Fibroblast of skin of abdomen (primary cell): Measurements from ENCODE around the gene FYB1.

Experiments
- DNase-seq: peaks from one replicate; pipeline ENCODE4 v3.0.0-alpha.2; 2013

Gene FYB1

GRCh38 chr5:39076757-39077728, 142.3 kb downstream of the FYB1 start:
- DNase-seq: peak; percentile 25

- no peak for DNase-seq
Observed at GRCh38 chr5:39076101-39076756, 143.1 kb downstream of the FYB1 start.

GRCh38 chr5:39074017-39074814, 145.1 kb downstream of the FYB1 start, which contains the start of gene RICTOR:
Gene RICTOR (minus strand): TSS chr5:39074399. CDS start chr5:39074377, 22 bp downstream.
- peak; percentile 90 for DNase-seq

- DNase-seq: peak; percentile 7
Observed at GRCh38 chr5:39073767-39074016, 145.7 kb downstream of the FYB1 start.

- DNase-seq: peak; percentile 26
Observed at GRCh38 chr5:39072925-39073766, 146.2 kb downstream of the FYB1 start.

GRCh38 chr5:39068099-39068498, 151.3 kb downstream of the FYB1 start:
- DNase-seq: no peak

- DNase-seq: no peak
Observed at GRCh38 chr5:39064450-39064849, 154.9 kb downstream of the FYB1 start.

- DNase-seq: peak; percentile 35
Observed at GRCh38 chr5:39063037-39063436, 156.3 kb downstream of the FYB1 start.

- DNase-seq: no peak
Observed at GRCh38 chr5:39062530-39062929, 156.8 kb downstream of the FYB1 start.

- DNase-seq: no peak
Observed at GRCh38 chr5:39062104-39062503, 157.3 kb downstream of the FYB1 start.

GRCh38 chr5:39059064-39059463, 160.3 kb downstream of the FYB1 start:
- DNase-seq: no peak

GRCh38 chr5:39058178-39058921, 161.0 kb downstream of the FYB1 start:
- no peak for DNase-seq

GRCh38 chr5:39057734-39058133, 161.6 kb downstream of the FYB1 start:
- no peak for DNase-seq

- no peak for DNase-seq
Observed at GRCh38 chr5:39055768-39056398, 163.5 kb downstream of the FYB1 start.
